ENCODE data around the gene FGD5. TPM values are rescaled to one million over a fixed set of nuclear protein-coding genes. Genes with fewer than 3 reads are reported as not detected.

Gene FGD5
- total and polyA plus RNA-seq, 8 donors, result 25.4 to 49.4 (median 41.7) TPM

GRCh38 chr3:14771593-14772497 lies 46.9 kb upstream of the FGD5 start:
- Histone ChIP-seq H3K9me3 (no peaks in the 10 kb centered on the region), H3K4me1 (no peaks in the 10 kb centered on the region), H3K27me3 (no peaks in the 10 kb centered on the region), H3K4me3 (no peak overlapping the region), H3K27ac (no peak overlapping the region), H3K36me3 (no peaks in the 10 kb centered on the region)
- TF ChIP-seq CTCF (IDR thresholded peaks at IDR 0.05), result no peak
- no peak for ATAC-seq
- DNase-seq, result no peak
- intact Hi-C loops (cut with DNase I), result loop anchor here in 1 of 2 donors (10.0 kb wide), 1 partner anchor 97 kb away; the partner anchor contains the start of gene C3orf20

- intact Hi-C loops (cut with DNase I), result loop anchor here in 1 of 2 donors (10.0 kb wide), 1 partner anchor 98 kb away; the partner anchor contains the start of gene C3orf20
- no peak for DNase-seq
- no peak for TF ChIP-seq CTCF (IDR thresholded peaks at IDR 0.05)
- no peak for ATAC-seq
- H3K36me3 ChIP-seq, result no peaks in the 10 kb centered on the region
- H3K27ac ChIP-seq, result no peak overlapping the region
- H3K27me3 ChIP-seq, result no peaks in the 10 kb centered on the region
- no peak overlapping the region for H3K4me3 ChIP-seq
- no peaks in the 10 kb centered on the region for H3K9me3 ChIP-seq
- no peaks in the 10 kb centered on the region for H3K4me1 ChIP-seq
Measured at GRCh38 chr3:14772533-14773138, 46.1 kb upstream of the FGD5 start.

DNA sequence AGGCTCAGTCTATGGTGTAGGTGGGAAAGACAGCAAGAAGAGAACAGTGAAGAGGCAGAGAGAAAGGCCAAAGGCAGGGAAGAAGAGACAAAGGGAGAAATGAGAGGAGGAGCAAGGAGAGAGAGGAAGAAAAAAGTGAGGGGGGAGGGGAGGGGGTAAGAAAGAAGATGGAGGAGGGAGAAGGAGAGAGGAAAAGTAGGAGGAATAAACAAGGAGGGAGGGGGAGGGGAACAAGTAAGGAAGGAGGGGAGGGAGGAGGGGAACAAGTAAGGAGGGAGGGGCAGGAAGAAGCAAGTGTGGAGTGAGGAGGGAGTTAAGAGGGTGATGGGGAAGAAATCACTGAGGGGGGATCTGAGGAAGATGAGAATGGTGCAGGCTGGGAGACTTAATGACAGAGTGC lies 45.5 kb upstream of the FGD5 start:
- no peaks in the 10 kb centered on the region for H3K9me3 ChIP-seq
- no peak overlapping the region for H3K4me3 ChIP-seq
- H3K27me3 ChIP-seq, result no peaks in the 10 kb centered on the region
- intact Hi-C loops (cut with DNase I), result loop anchor here in 1 of 2 donors (10.0 kb wide), 1 partner anchor 98 kb away; the partner anchor contains the start of gene C3orf20
- no peak for TF ChIP-seq CTCF (IDR thresholded peaks at IDR 0.05)
- no peak for ATAC-seq
- no peaks in the 10 kb centered on the region for H3K36me3 ChIP-seq
- no peaks in the 10 kb centered on the region for H3K4me1 ChIP-seq
- H3K27ac ChIP-seq, result no peak overlapping the region
- no peak for DNase-seq

GRCh38 chr3:14773691-14774128 lies 45.1 kb upstream of the FGD5 start:
- no peaks in the 10 kb centered on the region for H3K4me1 ChIP-seq
- H3K9me3 ChIP-seq, result peaks cover 0 to 2% of the 10 kb centered on the region in 2 donors
- no peaks in the 10 kb centered on the region for H3K27me3 ChIP-seq
- H3K36me3 ChIP-seq, result no peaks in the 10 kb centered on the region
- H3K4me3 ChIP-seq, result no peak overlapping the region
- ATAC-seq (no peak), DNase-seq (no peak)
- intact Hi-C loops (cut with DNase I), result loop anchor here in 1 of 2 donors (10.0 kb wide), 1 partner anchor 99 kb away; the partner anchor contains the start of gene C3orf20
- no peak for TF ChIP-seq CTCF (IDR thresholded peaks at IDR 0.05)
- no peak overlapping the region for H3K27ac ChIP-seq

GRCh38 chr3:14774431-14774830 lies 44.3 kb upstream of the FGD5 start:
- no peak overlapping the region for H3K27ac ChIP-seq
- H3K4me1 ChIP-seq, result no peaks in the 10 kb centered on the region
- intact Hi-C loops (cut with DNase I), result loop anchor here in 1 of 2 donors (10.0 kb wide), 1 partner anchor 100 kb away; the partner anchor contains the start of gene C3orf20
- H3K27me3 ChIP-seq, result no peaks in the 10 kb centered on the region
- ATAC-seq (no peak), DNase-seq (no peak)
- no peaks in the 10 kb centered on the region for H3K36me3 ChIP-seq
- H3K4me3 ChIP-seq, result no peak overlapping the region
- no peak for TF ChIP-seq CTCF (IDR thresholded peaks at IDR 0.05)
- peaks cover 0 to 9% of the 10 kb centered on the region in 2 donors for H3K9me3 ChIP-seq
